ENCODE measurements around the gene SLC35D3.
"Not testable (repeated sequence)": the region's sequence is repeated elsewhere in the genome, so short reads cannot be mapped to it uniquely, and the experiment has no call there.

The SLC35D3 gene, protein sequence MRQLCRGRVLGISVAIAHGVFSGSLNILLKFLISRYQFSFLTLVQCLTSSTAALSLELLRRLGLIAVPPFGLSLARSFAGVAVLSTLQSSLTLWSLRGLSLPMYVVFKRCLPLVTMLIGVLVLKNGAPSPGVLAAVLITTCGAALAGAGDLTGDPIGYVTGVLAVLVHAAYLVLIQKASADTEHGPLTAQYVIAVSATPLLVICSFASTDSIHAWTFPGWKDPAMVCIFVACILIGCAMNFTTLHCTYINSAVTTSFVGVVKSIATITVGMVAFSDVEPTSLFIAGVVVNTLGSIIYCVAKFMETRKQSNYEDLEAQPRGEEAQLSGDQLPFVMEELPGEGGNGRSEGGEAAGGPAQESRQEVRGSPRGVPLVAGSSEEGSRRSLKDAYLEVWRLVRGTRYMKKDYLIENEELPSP

DNA sequence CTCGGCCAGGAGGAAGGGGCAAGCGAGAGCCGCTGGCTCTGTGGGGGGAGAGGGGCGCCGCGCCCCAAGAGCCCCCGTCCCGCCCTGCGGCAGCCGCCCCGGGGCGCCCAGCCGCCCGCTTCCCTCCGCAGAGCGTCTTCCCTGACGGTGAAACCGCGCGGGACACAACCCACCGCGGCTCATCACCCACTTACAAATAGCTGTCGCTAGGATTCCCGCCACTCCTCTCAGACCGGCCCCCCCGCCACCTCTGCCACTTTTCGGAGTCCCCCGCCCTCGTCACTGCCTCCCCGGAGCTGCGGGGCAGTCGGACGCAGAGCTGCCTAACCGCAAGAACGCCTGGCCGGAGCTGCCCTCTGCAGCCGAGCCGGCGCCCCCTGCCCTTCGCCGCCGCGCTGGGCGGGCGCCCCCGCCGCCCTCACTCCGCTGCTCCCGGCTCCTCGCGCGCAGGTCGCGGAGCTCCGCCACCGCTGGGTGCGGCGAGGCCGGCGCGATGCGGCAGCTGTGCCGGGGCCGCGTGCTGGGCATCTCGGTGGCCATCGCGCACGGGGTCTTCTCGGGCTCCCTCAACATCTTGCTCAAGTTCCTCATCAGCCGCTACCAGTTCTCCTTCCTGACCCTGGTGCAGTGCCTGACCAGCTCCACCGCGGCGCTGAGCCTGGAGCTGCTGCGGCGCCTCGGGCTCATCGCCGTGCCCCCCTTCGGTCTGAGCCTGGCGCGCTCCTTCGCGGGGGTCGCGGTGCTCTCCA is at the start of gene SLC35D3:
TSS of gene SLC35D3 (plus strand) at position 366 of the 749 bp plus-strand sequence. CDS start at position 494, 128 bp downstream.
- DNase-seq (ENCODE audit: low read depth) = no peak

DNA sequence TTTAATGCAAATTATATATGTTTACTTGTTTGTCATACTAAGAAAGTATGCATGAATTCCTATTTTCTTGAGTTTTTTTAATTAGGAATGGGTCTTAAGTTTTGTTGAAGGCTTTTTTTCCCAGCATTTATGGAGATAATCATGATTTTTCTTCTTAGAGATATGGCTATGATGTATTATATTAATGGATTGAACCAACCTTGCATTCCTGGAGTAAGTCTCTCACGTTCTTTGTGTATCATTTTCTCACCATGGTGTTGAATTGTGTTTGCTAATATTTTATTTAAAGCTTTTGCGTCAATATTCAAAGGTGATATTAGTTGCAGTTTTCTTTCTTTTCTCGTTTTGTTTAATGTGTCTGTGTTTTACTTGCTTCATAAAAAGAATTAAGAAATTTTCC is 48.4 kb upstream of the SLC35D3 start:
- no peak for DNase-seq (ENCODE audit: low read depth)

DNA sequence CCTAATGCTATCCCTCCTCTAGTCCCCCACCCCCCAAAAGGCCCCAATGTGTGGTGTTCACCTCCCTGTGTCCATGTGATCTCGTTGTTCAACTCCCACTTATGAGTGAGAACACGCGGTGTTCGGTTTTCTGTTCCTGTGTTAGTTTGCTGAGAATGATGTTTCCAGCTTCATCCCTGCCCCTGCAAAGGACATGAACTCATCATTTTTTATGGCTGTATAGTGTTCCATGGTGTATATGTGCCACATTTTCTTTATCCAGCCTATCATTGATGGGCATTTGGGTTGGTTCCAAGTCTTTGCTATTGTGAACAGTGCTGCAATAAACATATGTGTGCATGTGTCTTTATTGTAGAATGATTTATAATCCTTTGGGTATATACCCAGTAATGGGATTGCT is 45.6 kb upstream of the SLC35D3 start:
- DNase-seq (ENCODE audit: low read depth) = not testable (repeated sequence)

DNA sequence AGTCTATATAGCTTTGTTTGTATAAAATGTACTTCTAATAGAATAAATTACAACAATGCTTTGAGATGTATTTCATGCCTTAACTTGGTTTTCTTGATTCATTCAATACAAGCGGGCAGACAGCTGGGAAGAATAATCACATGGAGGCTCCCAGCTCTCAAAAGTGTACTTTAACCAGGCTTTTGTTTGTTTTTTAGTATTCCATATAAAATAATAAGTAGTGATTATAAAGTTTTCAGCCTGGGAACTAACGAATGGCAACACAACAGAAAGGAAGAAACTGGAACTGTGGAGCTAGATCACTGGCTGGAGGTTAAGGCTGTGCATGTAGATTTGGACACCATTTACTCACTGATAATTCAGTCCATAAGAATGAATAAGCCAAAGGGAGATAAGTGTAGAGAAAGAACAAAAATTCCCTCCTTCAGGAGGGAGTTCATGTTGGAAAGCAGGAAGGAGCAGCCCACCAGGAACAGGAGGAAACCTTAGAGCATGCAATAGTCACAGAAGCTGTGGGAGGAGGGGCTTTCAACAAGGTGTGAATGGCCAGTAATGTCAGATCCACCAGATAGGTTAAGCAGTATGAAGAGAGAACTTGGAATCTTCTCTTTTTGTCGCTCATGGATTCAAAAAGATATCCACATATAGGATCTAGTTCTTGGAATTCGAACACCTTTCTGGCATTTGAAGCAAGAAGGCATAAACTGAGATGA is 41.2 kb upstream of the SLC35D3 start:
- DNase-seq (ENCODE audit: low read depth) = no peak

DNA sequence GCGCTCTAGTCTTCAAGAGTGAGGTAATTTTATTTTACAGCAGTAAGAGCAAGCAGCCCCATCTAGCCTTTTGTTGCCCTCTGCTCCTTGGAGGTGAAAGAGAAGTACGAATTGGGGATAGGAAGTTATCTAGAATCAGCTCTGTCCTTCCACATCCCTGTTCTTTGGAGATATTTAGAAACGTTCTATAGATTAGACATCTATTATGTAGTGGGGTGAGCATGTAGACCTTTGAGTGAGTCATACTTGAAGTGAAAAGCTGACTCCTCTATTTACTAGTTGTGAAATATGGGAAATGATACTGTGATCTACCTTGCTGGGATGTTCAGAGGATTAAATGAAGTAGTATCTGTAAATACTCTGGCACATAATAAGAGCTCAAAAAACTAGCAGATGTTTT is 36.0 kb upstream of the SLC35D3 start:
- DNase-seq (ENCODE audit: low read depth) = no peak

- DNase-seq (ENCODE audit: low read depth) = no peak
Observed at GRCh38 chr6:136887953-136888352, 34.1 kb upstream of the SLC35D3 start.

DNA sequence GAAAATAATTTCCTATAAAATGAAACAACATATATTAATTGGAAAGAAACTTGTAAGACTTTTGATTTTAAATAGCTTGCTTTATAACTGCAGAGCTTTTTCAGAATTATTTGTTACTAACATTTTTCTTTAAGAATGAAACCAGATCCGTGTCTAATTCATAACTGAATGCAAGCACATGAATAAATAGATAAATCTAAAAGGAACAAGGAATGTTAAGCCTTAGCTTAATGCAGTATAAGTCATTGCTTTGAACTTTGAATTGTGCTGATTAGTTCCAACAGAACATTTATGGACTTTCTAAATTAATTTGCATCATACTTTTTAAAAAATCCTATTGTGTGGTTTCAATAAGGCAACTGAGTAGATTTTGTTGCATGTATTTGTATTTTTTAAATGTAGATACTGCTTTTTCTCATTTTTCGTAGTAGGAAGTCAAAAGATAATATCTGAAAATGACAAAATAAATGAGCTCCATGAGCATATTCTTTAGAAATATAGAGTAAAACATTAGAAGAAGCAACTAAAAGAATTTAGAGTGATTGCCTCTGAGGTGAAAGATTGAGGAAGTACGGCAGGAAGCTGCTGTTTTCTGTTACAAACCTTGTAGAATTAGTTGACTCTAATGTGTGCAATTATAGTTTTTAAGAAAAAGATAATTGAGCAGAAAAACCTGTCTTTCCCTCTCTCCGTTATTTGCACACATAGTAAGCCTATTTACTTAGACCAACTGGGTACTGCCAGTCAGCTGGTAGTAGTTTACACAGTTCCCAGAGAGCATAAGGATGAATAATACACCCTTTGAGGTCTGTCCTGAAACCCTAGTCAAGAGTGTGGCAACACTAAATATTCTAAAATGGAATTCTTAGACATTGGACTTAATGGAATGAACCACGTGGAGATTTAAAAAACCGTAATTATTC is 32.6 kb upstream of the SLC35D3 start:
- no peak for DNase-seq (ENCODE audit: low read depth)

DNA sequence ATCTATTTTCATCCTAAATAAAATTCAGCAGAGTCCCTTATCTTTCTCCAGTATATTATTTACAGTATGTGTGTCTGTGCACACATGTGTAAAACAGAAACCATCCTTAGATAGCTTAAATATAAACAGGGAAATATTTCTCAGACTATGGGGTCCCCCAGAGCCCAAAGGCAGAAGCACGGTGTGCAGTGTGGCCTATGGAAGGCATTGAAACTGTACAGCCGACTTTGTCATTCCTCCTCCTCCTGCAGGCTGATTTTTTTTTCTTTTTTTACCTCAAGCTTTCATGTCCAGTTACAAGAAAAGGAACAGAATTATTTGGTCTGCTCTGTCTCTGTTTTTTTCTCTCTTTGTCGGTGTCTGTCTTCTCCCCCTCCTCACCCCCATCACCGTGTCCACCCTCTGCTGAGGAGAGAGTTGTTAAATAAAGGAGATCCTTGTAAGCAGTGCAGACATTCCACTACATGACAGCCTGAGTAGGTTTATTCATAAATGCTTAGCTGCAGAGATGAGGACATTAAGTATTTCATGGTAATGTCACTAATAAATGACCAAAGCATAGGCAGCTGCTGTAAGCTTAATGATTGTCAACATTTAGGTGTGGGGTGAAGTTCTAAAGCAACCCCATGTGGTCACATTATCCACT is 31.8 kb upstream of the SLC35D3 start:
- DNase-seq (ENCODE audit: low read depth) = no peak

GRCh38 chr6:136890986-136891385 is 31.1 kb upstream of the SLC35D3 start:
- no peak for DNase-seq (ENCODE audit: low read depth)

DNA sequence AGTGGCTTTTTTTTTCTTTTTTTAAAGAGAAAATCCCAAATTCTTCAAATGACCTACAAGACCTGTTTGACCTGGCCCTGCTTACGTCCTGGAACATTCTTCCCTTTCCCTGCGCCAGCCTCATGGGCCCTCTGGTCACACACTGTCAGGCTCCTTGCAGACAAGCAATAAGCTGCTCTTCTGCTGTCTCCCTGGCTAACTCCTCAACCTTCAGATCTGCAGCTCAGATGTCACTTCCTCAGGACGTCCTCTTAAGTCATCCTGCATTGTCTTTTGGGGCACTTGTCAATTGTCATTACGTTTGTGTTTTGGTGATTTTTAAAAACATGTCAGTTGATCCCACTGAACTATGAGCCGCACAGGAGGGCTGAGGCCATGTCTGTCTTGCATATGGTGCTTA is 28.9 kb upstream of the SLC35D3 start:
- no peak for DNase-seq (ENCODE audit: low read depth)

GRCh38 chr6:136895901-136896300 is 26.2 kb upstream of the SLC35D3 start:
- DNase-seq (ENCODE audit: low read depth) = no peak

DNA sequence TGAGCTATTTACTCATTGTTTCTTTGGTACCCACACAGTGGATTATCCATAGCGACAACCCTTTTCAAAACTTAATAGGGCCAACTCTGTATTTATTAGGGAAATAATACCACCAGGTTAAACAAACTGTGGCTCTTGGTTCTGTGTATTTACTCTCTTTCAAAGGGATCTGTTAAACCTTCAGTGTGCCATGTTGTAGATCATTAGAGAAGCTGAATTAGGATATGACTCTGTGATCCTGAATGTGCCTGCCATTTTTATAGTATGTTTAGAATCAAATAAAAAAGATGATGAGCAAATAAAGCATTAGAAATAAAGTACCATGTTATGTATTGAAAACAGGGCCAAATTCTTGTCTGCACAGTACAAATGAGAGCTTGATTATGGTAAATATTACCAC is 25.0 kb upstream of the SLC35D3 start:
- DNase-seq (ENCODE audit: low read depth) = no peak

- no peak for DNase-seq (ENCODE audit: low read depth)
Observed at GRCh38 chr6:136901212-136901784, 20.8 kb upstream of the SLC35D3 start.

- DNase-seq (ENCODE audit: low read depth) = not testable (repeated sequence)
Observed at GRCh38 chr6:136904477-136904876, 17.6 kb upstream of the SLC35D3 start.

- no peak for DNase-seq (ENCODE audit: low read depth)
Observed at GRCh38 chr6:136914947-136915346, 7.2 kb upstream of the SLC35D3 start.

GRCh38 chr6:136918706-136919105 is 3.4 kb upstream of the SLC35D3 start:
- no peak for DNase-seq (ENCODE audit: low read depth)

GRCh38 chr6:136920216-136920615 is 1.9 kb upstream of the SLC35D3 start:
- no peak for DNase-seq (ENCODE audit: low read depth)

GRCh38 chr6:136920671-136921380 is 1.3 kb upstream of the SLC35D3 start:
- DNase-seq (ENCODE audit: low read depth) = no peak

- no peak for DNase-seq (ENCODE audit: low read depth)
Observed at GRCh38 chr6:136921381-136921935, 643 bp upstream of the SLC35D3 start.

GRCh38 chr6:136922685-136923006 is 545 bp downstream of the SLC35D3 start:
- DNase-seq (ENCODE audit: low read depth) = no peak
